ENCODE results near the gene KLHL36.
A peak's percentile ranks its signal among the peaks of the same experiment; 100 is the strongest.

The KLHL36 gene

GRCh38 chr16:84699712-84700445, 51.6 kb downstream of the KLHL36 start, which contains the start of gene USP10:
Gene USP10, plus strand, starts transcription at chr16:84700000. Its CDS starts 91 bp downstream, at chr16:84700091.
- peak; percentile 75 for DNase-seq

GRCh38 chr16:84700446-84701300, 52.4 kb downstream of the KLHL36 start:
- DNase-seq = peak; percentile 15

- DNase-seq = no peak
Measured at GRCh38 chr16:84703681-84704080, 55.4 kb downstream of the KLHL36 start.

GRCh38 chr16:84704253-84704652, 55.9 kb downstream of the KLHL36 start:
- DNase-seq = no peak

- no peak for DNase-seq
Measured at GRCh38 chr16:84706856-84707255, 58.5 kb downstream of the KLHL36 start.

GRCh38 chr16:84709609-84710008, 61.3 kb downstream of the KLHL36 start:
- no peak for DNase-seq

GRCh38 chr16:84710686-84711085, 62.4 kb downstream of the KLHL36 start:
- no peak for DNase-seq
